OCI-LY3 (cell line): ENCODE data around the gene SEC14L1.

Experiments
- H2AFZ ChIP-seq: fragments of 200-600, 300-600 bp; shearing (Covaris generic); 2 replicates; pipeline ENCODE4 v1.6.0; 2014; ENCODE audit warnings: antibody characterized with exemption, low read depth, low read length
- H3K27ac ChIP-seq: fragments of 200-600, 300-600 bp; sonication (generic); 2 replicates; pipeline ENCODE4 v1.5.1; 2014; ENCODE audit warnings: mild to moderate bottlenecking, low read length, moderate library complexity, mixed read lengths
- H3K27me3 ChIP-seq: fragments of 200-600, 300-600 bp; sonication (generic); 2 replicates; pipeline ENCODE4 v1.6.1; 2014; ENCODE audit warnings: low read depth, low read length, mixed read lengths
- H3K36me3 ChIP-seq: fragments of 200-600, 300-600 bp; sonication (generic); replicated peaks from 2 replicates; pipeline ENCODE3; 2014; ENCODE audit warnings: low read depth, low read length, mixed read lengths
- H3K4me1 ChIP-seq: fragments of 300-600, 200-600 bp; sonication (generic); 2 replicates; pipeline ENCODE4 v1.6.1; 2014; ENCODE audit warnings: low read length, mixed read lengths
- H3K4me2 ChIP-seq: fragments of 200-600, 300-600 bp; sonication (generic); 2 replicates; pipeline ENCODE4 v1.6.1; 2014; ENCODE audit warnings: low read length, mixed read lengths
- H3K4me3 ChIP-seq: fragments of 300-600, 200-600 bp; sonication (generic); 2 replicates; pipeline ENCODE4 v1.5.1; 2014; ENCODE audit warnings: antibody characterized with exemption, mild to moderate bottlenecking, low read length, moderate library complexity
- H3K79me2 ChIP-seq: fragments of 300-600, 200-600 bp; shearing (Covaris generic); 2 replicates; pipeline ENCODE4 v1.6.1; 2014; ENCODE audit warnings: mild to moderate bottlenecking, low read length, mixed read lengths
- H3K9ac ChIP-seq: fragments of 300-600, 200-600 bp; shearing (Covaris generic); 2 replicates; pipeline ENCODE4 v1.6.0; 2014; ENCODE audit warnings: mild to moderate bottlenecking, low read length, moderate library complexity
- H3K9me3 ChIP-seq: fragments of 200-600, 300-600 bp; shearing (Covaris generic); 2 replicates; pipeline ENCODE4 v1.6.1; 2014; ENCODE audit warnings: low read length, mixed read lengths; ENCODE audit not compliant: insufficient read depth
- H4K20me1 ChIP-seq: fragments of 200-600, 300-600 bp; sonication (generic); 2 replicates; pipeline ENCODE4 v1.6.1; 2016; ENCODE audit warnings: low read length, mixed read lengths; ENCODE audit not compliant: insufficient read depth
- EZH2phosphoT487 ChIP-seq: fragments of 200-600 bp; shearing (Covaris generic); IDR thresholded peaks from 2 replicates; pipeline ENCODE4 v1.6.1; 2018; ENCODE audit warnings: antibody characterized with exemption, mixed run types, low read depth
- TF ChIP-seq, protein P1 (sequence below): fragments of 200-600, 300-600 bp; sonication (generic); IDR thresholded peaks from 2 replicates; pipeline ENCODE4 v1.5.1; 2014; ENCODE audit warnings: antibody characterized with exemption, low read length, low read depth

Gene SEC14L1

DNA sequence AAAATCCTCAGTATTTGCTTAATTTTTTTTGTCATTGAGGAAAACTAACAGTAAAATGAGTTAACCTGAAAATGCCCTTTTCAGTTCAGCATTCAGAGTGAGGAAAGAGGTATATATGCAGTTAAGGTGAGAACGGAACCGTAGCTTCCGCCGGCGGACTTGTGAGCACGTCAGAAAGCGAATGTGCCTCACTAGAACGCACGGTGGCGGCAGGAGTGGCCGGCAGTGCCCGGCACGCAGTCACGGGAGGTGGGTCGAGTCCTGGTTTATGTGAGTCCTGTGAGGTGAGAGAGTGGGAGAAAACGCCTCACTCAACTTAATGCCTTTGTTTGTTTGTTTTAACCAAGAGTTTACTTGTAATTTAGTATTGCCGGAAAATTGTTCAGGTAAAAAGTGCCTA is 6.1 kb downstream of the SEC14L1 start:
- peak overlapping the region; percentile 8 for H3K27ac ChIP-seq
- peaks cover 62% of the 10 kb centered on the region for H3K4me1 ChIP-seq
- peak overlapping the region; percentile 61 for H3K4me3 ChIP-seq
- no peaks in the 10 kb centered on the region for H3K9me3 ChIP-seq
- peak overlapping the region; percentile 24; the same call in 1 of the 2 replicates for H3K9ac ChIP-seq
- H3K36me3 ChIP-seq, result peaks cover 72% of the 10 kb centered on the region
- H4K20me1 ChIP-seq, result peaks cover 38% of the 10 kb centered on the region
- no peaks in the 10 kb centered on the region for H3K27me3 ChIP-seq
- peaks cover 57% of the 10 kb centered on the region for H3K79me2 ChIP-seq
- H2AFZ ChIP-seq, result no peak overlapping the region
- TF ChIP-seq, protein P1, sequence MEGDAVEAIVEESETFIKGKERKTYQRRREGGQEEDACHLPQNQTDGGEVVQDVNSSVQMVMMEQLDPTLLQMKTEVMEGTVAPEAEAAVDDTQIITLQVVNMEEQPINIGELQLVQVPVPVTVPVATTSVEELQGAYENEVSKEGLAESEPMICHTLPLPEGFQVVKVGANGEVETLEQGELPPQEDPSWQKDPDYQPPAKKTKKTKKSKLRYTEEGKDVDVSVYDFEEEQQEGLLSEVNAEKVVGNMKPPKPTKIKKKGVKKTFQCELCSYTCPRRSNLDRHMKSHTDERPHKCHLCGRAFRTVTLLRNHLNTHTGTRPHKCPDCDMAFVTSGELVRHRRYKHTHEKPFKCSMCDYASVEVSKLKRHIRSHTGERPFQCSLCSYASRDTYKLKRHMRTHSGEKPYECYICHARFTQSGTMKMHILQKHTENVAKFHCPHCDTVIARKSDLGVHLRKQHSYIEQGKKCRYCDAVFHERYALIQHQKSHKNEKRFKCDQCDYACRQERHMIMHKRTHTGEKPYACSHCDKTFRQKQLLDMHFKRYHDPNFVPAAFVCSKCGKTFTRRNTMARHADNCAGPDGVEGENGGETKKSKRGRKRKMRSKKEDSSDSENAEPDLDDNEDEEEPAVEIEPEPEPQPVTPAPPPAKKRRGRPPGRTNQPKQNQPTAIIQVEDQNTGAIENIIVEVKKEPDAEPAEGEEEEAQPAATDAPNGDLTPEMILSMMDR, result peak; percentile 45
- TF ChIP-seq EZH2phosphoT487, result no peak
- peak overlapping the region; percentile 74 for H3K4me2 ChIP-seq

DNA sequence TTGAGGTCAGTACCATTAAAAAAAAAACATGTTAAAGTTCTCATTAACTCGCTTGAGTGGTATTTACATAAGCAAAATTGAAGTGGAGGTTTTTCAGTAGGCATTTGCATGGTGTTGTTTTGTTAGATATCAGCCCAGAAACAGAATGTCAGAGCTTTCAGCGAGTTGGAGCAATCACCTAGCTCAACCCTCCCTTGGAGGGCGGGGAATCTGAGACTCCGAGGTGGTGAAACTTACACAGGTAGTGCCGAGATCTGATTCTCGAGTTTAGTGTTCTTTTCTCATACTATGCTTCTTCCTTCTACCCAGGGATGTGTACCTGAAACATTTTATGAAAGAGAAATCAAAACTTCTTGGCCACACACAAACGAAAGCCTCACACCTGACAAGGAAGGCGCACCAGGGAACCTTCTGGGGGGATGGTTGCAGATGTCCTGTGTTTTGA is 6.6 kb downstream of the SEC14L1 start:
- H3K4me2 ChIP-seq, result peak overlapping the region; percentile 74
- peak overlapping the region; percentile 8 for H3K27ac ChIP-seq
- no peaks in the 10 kb centered on the region for H3K9me3 ChIP-seq
- H4K20me1 ChIP-seq, result peaks cover 38% of the 10 kb centered on the region
- H3K4me3 ChIP-seq, result peak overlapping the region; percentile 61
- H2AFZ ChIP-seq, result no peak overlapping the region
- H3K36me3 ChIP-seq, result peaks cover 68% of the 10 kb centered on the region
- no peak for TF ChIP-seq EZH2phosphoT487
- TF ChIP-seq, protein P1, result no peak
- H3K4me1 ChIP-seq, result peaks cover 57% of the 10 kb centered on the region
- peaks cover 52% of the 10 kb centered on the region for H3K79me2 ChIP-seq
- H3K27me3 ChIP-seq, result no peaks in the 10 kb centered on the region
- H3K9ac ChIP-seq, result peak overlapping the region; percentile 14; the same call in 1 of the 2 replicates

DNA sequence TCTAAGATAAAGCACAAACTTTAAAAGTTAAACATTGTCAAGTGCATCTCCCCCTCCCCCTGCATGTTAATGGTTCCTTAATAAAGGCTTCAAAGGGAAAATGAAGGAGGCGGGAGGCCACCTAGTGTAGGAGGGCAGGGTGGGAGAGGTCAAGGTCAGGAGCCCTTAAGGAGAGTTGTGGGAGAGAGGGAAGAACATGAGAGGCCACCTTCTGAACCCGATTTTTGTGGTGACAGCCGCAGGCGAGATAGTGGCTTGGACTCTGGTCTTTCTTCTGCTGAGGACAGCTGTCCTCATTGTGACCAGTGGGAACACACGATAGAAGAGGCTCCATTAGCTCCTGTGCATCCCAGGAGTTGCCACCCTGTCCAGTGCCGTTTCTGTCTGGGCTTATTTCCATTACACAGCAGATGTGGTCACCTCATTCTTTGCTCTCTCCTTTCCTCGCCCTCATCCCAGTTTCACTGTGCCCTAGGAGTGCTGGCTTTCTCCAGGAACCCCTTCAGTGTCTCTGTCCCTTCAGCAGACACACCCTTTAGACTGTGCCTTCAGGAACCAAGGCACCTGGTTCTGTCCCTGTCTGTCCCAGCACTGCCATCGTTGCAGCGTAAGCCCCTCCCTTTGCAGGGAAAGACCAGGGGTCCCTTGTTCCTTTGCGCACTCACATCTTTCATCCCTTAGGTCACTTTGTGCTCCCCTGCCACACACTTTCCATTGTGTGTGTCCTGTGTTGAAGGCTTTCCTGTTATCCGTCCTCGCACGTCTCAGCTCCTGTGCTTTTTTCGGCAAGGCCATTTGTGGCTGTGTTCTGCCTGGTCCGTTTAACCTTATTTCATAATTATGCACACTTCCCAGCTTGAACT is 7.5 kb downstream of the SEC14L1 start:
- H3K4me2 ChIP-seq, result 0 out of 2 replicates have a peak overlapping the region, but pooled peaks have one; percentile 74
- H2AFZ ChIP-seq, result no peak overlapping the region
- no peaks in the 10 kb centered on the region for H3K27me3 ChIP-seq
- H3K36me3 ChIP-seq, result peaks cover 62% of the 10 kb centered on the region
- H3K27ac ChIP-seq, result peak overlapping the region; percentile 8; the same call in 1 of the 2 replicates
- H4K20me1 ChIP-seq, result peaks cover 38% of the 10 kb centered on the region
- no peak overlapping the region for H3K9ac ChIP-seq
- H3K79me2 ChIP-seq, result peaks cover 49% of the 10 kb centered on the region
- H3K4me1 ChIP-seq, result peaks cover 50% of the 10 kb centered on the region
- no peak for TF ChIP-seq EZH2phosphoT487
- TF ChIP-seq, protein P1, result no peak
- H3K9me3 ChIP-seq, result no peaks in the 10 kb centered on the region
- H3K4me3 ChIP-seq, result no peak overlapping the region

DNA sequence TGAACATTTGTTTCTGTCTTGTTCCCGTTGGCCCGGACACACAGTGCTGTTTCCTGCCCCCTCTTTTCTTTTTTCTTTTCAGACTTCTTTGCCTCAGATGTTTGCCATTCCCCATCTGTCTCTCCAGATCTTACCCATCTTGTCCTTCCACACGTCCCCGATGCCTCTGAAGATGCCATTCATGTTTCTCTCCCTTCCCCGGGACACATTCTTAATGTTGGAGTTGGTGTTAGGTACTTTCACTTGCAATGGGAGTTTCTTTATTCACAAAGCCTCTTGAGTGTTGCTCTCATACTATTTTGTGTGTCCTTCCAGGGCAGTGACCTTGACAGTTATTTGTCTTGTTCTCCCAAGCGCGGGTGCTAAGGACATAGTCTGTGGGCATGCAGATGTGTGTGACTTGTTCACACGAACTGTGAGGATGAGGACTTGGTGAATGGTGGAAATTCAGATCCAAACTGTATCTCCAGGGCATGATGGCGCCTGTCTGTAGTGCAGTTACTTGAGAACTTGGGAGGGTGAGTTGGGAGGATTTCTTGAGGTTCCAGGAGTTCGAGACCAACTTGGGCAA is 8.3 kb downstream of the SEC14L1 start:
- H4K20me1 ChIP-seq, result peaks cover 44% of the 10 kb centered on the region
- no peak overlapping the region for H3K4me2 ChIP-seq
- H3K27me3 ChIP-seq, result no peaks in the 10 kb centered on the region
- no peak overlapping the region for H3K4me3 ChIP-seq
- H3K9ac ChIP-seq, result no peak overlapping the region
- no peak overlapping the region for H3K27ac ChIP-seq
- H3K4me1 ChIP-seq, result peaks cover 43% of the 10 kb centered on the region
- no peaks in the 10 kb centered on the region for H3K9me3 ChIP-seq
- H3K36me3 ChIP-seq, result peaks cover 55% of the 10 kb centered on the region
- no peak for TF ChIP-seq EZH2phosphoT487
- TF ChIP-seq, protein P1, result no peak
- H2AFZ ChIP-seq, result no peak overlapping the region
- H3K79me2 ChIP-seq, result peaks cover 53% of the 10 kb centered on the region
